Endothelial cell of umbilical vein (primary cell): ENCODE results near the gene FARP1. TPM values are rescaled to one million over a fixed set of nuclear protein-coding genes. Genes with fewer than 3 reads are reported as not detected.

Source experiments
- BruUV-seq: library from RNA; stranded (reverse); fragments of 400-500 nt; replicated peaks from 2 replicates; lab custom pipeline; 2021; lab: Mats Ljungman, UMichigan
- CTCF ChIA-PET: fragments of 300-600, 350-600 bp; sonication (Branson Sonifier 250); formaldehyde crosslinking; loops from one replicate; lab custom pipeline; 2021; ENCODE audit warnings: antibody characterized with exemption, inconsistent platforms; lab: Charles Lee
- POLR2A ChIA-PET: fragments of 300-600, 350-600 bp; sonication (Branson Sonifier 250); formaldehyde crosslinking; loops from one replicate; lab custom pipeline; 2021; ENCODE audit warnings: antibody characterized with exemption, inconsistent platforms; lab: Charles Lee
- DNase-seq: peaks from one replicate; pipeline ENCODE4 v3.0.0-alpha.2; 2011; ENCODE audit warnings: low read depth, low spot score
- FAIRE-seq: peaks from 2 replicates; lab custom pipeline; 2011; peaks lifted over from hg19 to GRCh38; lab: Jason Lieb, UNC
- H2AFZ ChIP-seq: 2 replicates; pipeline ENCODE4 v1.6.0; 2012; ENCODE audit warnings: low read depth, low read length, control low read depth, inconsistent platforms
- H3K27ac ChIP-seq: 2 replicates; pipeline ENCODE4 v1.5.1; 2011; ENCODE audit warnings: low read depth, mild to moderate bottlenecking, control low read depth, low read length, moderate library complexity; ENCODE audit not compliant: insufficient read depth
- H3K27me3 ChIP-seq, 2 experiments: 2 replicates each; pipeline versions ENCODE4 v1.6.0 to v1.6.1; 2011; ENCODE audit warnings: low read length in 2 of 2, mixed read lengths in 1 of 2; ENCODE audit not compliant: control insufficient read depth in 2 of 2, insufficient read depth in 2 of 2
- H3K36me3 ChIP-seq, 2 experiments: 2 replicates in 1 of 2; 3 replicates in 1 of 2; pipeline ENCODE4 v1.5.1; 2011; ENCODE audit warnings: low read length in 2 of 2, mild to moderate bottlenecking in 1 of 2, moderate library complexity in 1 of 2; ENCODE audit not compliant: control insufficient read depth in 2 of 2, insufficient read depth in 2 of 2; ENCODE audit errors: extremely low read depth in 1 of 2
- H3K4me1 ChIP-seq: 3 replicates; pipeline ENCODE4 v1.5.1; 2011; ENCODE audit warnings: mild to moderate bottlenecking, low read length; ENCODE audit not compliant: control insufficient read depth, insufficient read depth; ENCODE audit errors: extremely low read depth
- H3K4me2 ChIP-seq: 2 replicates; pipeline ENCODE4 v1.6.1; 2011; ENCODE audit warnings: low read length, control low read depth, mixed read lengths; ENCODE audit not compliant: insufficient read depth
- H3K4me3 ChIP-seq, 3 experiments: fragments of 200-600 bp in 1 of 3; sonication (generic), shearing (Covaris generic) in 1 of 3; replicated peaks in 1 of 3; 2 replicates each; pipeline ENCODE4 v1.5.1; 2011 to 2016; ENCODE audit warnings: control low read depth in 3 of 3, low read length in 3 of 3, mild to moderate bottlenecking in 2 of 3, inconsistent platforms in 1 of 3, low read depth in 1 of 3, moderate library complexity in 1 of 3; ENCODE audit not compliant: insufficient read depth in 1 of 3
- H3K79me2 ChIP-seq: 2 replicates; pipeline ENCODE4 v1.6.0; 2012; ENCODE audit warnings: low read length, inconsistent platforms; ENCODE audit not compliant: control insufficient read depth, insufficient read depth
- H3K9ac ChIP-seq: replicated peaks from 2 replicates; pipeline ENCODE3; 2011; ENCODE audit warnings: low read length, control low read depth; ENCODE audit not compliant: insufficient read depth; ENCODE audit errors: extremely low read depth
- H3K9me1 ChIP-seq: replicated peaks from 3 replicates; pipeline ENCODE4 v1.6.0; 2011; ENCODE audit warnings: mild to moderate bottlenecking, low read length; ENCODE audit not compliant: control insufficient read depth, insufficient read depth; ENCODE audit errors: extremely low read depth
- H3K9me3 ChIP-seq: replicated peaks from 2 replicates; pipeline ENCODE4 v1.5.1; 2012; ENCODE audit warnings: low read length, inconsistent platforms; ENCODE audit not compliant: control insufficient read depth, insufficient read depth
- H4K20me1 ChIP-seq: replicated peaks from 2 replicates; pipeline ENCODE3; 2011; ENCODE audit warnings: mild to moderate bottlenecking, low read length; ENCODE audit not compliant: control insufficient read depth, insufficient read depth; ENCODE audit errors: extremely low read depth
- EZH2 ChIP-seq: IDR thresholded peaks from 2 replicates; pipeline ENCODE4 v1.6.1; 2012; ENCODE audit warnings: borderline replicate concordance, low read depth, mild to moderate bottlenecking, moderate library complexity, low read length, inconsistent platforms; ENCODE audit not compliant: severe bottlenecking
- FOS ChIP-seq: IDR thresholded peaks from 2 replicates; pipeline ENCODE4 v1.6.1; 2011; ENCODE audit warnings: mild to moderate bottlenecking, low read length, moderate library complexity, borderline replicate concordance; ENCODE audit not compliant: insufficient read depth
- GATA2 ChIP-seq: IDR thresholded peaks from 2 replicates; pipeline ENCODE4 v1.7.0; 2011; ENCODE audit warnings: low read depth, mild to moderate bottlenecking, moderate library complexity, mixed read lengths, low read length; ENCODE audit not compliant: insufficient read length, insufficient read depth
- JUN ChIP-seq: IDR thresholded peaks from 2 replicates; pipeline ENCODE4 v1.6.1; 2011; ENCODE audit warnings: borderline replicate concordance, low read depth; ENCODE audit not compliant: insufficient read length, insufficient read depth
- MAX ChIP-seq: IDR thresholded peaks from 2 replicates; pipeline ENCODE4 v1.6.1; 2011; ENCODE audit not compliant: insufficient read depth, insufficient read length
- MYC ChIP-seq: IDR thresholded peaks from one replicate; pipeline ENCODE4 v1.6.1; 2011; ENCODE audit warnings: mild to moderate bottlenecking, low read depth, low read length
- POLR2A ChIP-seq: IDR thresholded peaks from 2 replicates; pipeline ENCODE4 v1.6.1; 2012; ENCODE audit warnings: low read depth, mild to moderate bottlenecking, control low read depth, low read length
- POLR2AphosphoS5 ChIP-seq: IDR thresholded peaks from 2 replicates; pipeline ENCODE4 v1.6.1; 2012; ENCODE audit warnings: low read depth, mild to moderate bottlenecking, control low read depth, low read length, moderate library complexity; ENCODE audit not compliant: insufficient read depth
- dilution Hi-C: fragments of 300-500 bp; cut with MboI; formaldehyde crosslinking; loops from one replicate; pipeline ENCODE4 v1.15.0; 2019; ENCODE audit warnings: low sequenced_read_pairs; ENCODE audit not compliant: extremely low pct_ligation_motif_present
- intact Hi-C: fragments of 100-400 bp; cut with micrococcal nuclease; formaldehyde crosslinking; loops from one replicate; pipeline ENCODE4 v1.10.0; 2022
- polyA plus RNA-seq, 4 experiments: library from polyadenylated mRNA; depleted of rRNA in 3 of 4; stranded (reverse) in 3 of 4; unstranded in 1 of 4; fragments of >200 nt; gene quantifications; 2 replicates each; pipeline versions ENCODE4 v1.2.1 to v1.2.3, GENCODE V29; 2011 to 2012; ENCODE audit warnings: missing spikeins in 1 of 4
- total RNA-seq: library from RNA; stranded (reverse); gene quantifications from 2 replicates; pipeline ENCODE4 v1.2.3, GENCODE V29; 2021
- TF ChIP-seq, protein P1 (sequence below), 2 donors: IDR thresholded peaks; 1 replicate in 1 of 2; 2 replicates in 1 of 2; pipeline ENCODE4 v1.5.1; 2011; ENCODE audit warnings: low read length in 2 of 2, mild to moderate bottlenecking in 2 of 2, moderate library complexity in 2 of 2, control low read depth in 1 of 2, inconsistent platforms in 1 of 2, low read depth in 1 of 2; ENCODE audit not compliant: insufficient read depth in 1 of 2; ENCODE audit errors: extremely low read depth in 1 of 2

The FARP1 gene
- total and polyA plus RNA-seq, 2 donors (not counting 3 experiments of a cell fraction or from before 2014, with no cell fraction given) = 19.0 to 77.7 TPM

DNA sequence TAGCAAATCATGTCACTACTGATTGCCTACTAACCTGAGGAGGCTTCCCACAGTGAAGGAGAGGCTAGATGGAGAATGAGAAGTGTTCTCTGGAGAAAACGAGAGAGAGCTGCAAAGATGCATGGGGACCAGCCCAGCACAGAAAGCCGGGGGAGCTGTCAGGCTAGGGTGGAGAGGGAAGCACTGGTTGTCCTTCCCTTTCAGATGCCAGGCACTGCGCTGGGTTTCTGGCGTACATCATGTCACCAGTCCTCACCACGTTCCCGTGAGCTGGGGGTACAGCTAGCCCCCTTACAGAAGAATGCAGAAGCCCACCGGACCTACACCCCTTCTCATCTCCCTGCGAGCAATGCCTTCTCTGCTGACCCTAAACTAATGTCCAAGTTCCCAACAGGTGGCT, 348.0 kb downstream of the FARP1 start:
- Histone ChIP-seq H3K79me2 (peaks cover 84% of the 10 kb centered on the region), H2AFZ (no peak overlapping the region), H3K9me3 (no peaks in the 10 kb centered on the region), H3K9ac (no peak overlapping the region), H3K27me3 (no peaks in the 10 kb centered on the region), H3K4me3 (no peak overlapping the region), H3K4me2 (peak overlapping the region; percentile 27), H4K20me1 (no peaks in the 10 kb centered on the region), H3K36me3 (peaks cover 0 to 2% of the 10 kb centered on the region in 2 experiments), H3K4me1 (peaks cover 21% of the 10 kb centered on the region), H3K27ac (peak overlapping the region; percentile 46), H3K9me1 (no peaks in the 10 kb centered on the region)
- dilution Hi-C loops (no loop called here), intact Hi-C loops (no loop called here)
- DNase-seq (no peak), FAIRE-seq (peak; percentile 24)
- ChIA-PET CTCF (interaction anchor here (0.7 to 1.8 kb wide), 7 partner anchors 13 to 162 kb away, joined by 3 to 7 read pairs (median 4); no protein-coding TSS in a partner anchor), POLR2A (interaction anchor here (0.7 kb wide), 1 partner anchor 9 kb away, joined by 3 read pairs; no protein-coding TSS in a partner anchor)
- no TSS peak for BruUV-seq
- TF ChIP-seq EZH2 (no peak), MYC (no peak), POLR2A (no peak), FOS (no peak), JUN (no peak), GATA2 (no peak), MAX (no peak), POLR2AphosphoS5 (no peak)
- TF ChIP-seq, protein P1, sequence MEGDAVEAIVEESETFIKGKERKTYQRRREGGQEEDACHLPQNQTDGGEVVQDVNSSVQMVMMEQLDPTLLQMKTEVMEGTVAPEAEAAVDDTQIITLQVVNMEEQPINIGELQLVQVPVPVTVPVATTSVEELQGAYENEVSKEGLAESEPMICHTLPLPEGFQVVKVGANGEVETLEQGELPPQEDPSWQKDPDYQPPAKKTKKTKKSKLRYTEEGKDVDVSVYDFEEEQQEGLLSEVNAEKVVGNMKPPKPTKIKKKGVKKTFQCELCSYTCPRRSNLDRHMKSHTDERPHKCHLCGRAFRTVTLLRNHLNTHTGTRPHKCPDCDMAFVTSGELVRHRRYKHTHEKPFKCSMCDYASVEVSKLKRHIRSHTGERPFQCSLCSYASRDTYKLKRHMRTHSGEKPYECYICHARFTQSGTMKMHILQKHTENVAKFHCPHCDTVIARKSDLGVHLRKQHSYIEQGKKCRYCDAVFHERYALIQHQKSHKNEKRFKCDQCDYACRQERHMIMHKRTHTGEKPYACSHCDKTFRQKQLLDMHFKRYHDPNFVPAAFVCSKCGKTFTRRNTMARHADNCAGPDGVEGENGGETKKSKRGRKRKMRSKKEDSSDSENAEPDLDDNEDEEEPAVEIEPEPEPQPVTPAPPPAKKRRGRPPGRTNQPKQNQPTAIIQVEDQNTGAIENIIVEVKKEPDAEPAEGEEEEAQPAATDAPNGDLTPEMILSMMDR (IDR thresholded peaks at IDR 0.05; ENCODE audit: extremely low read depth in 1 of 2, insufficient read depth in 1 of 2, low read depth in 1 of 2, low read length in 2 of 2) = no peak
